ENCODE data around the gene CASP7.

The CASP7 gene

DNA sequence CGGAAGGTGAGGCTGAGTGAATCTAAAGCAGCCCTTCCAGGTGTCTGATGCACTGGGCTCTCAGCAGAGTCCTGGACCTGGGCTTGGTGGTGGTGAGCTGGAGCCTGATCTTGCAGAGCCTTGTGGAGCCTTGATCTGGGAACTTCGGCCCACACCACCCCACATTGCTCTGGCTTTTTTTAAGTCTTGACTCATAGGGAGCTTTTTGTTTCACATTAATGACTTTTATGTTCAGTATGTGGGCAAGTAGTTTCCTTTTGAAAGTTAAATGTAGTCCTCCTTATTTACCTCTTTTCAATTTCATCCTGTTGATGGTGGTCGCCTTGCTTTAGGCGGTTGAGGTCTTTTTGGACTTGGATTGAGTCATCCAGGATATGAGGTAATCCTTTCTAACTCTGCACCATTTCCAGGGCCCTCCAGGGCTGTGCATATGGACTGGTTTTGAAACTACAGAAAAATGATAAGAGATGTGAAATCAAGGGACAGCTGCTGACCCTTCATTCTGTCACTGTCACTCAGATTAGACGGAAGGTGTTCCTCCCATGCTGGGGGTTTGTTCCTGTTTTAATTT is 12.9 kb upstream of the CASP7 start:
- no peak for DNase-seq

- peak; percentile 25 for DNase-seq
These were observed 739 bp downstream of the CASP7 start for GRCh38 chr10:113680190-113681111.

DNA sequence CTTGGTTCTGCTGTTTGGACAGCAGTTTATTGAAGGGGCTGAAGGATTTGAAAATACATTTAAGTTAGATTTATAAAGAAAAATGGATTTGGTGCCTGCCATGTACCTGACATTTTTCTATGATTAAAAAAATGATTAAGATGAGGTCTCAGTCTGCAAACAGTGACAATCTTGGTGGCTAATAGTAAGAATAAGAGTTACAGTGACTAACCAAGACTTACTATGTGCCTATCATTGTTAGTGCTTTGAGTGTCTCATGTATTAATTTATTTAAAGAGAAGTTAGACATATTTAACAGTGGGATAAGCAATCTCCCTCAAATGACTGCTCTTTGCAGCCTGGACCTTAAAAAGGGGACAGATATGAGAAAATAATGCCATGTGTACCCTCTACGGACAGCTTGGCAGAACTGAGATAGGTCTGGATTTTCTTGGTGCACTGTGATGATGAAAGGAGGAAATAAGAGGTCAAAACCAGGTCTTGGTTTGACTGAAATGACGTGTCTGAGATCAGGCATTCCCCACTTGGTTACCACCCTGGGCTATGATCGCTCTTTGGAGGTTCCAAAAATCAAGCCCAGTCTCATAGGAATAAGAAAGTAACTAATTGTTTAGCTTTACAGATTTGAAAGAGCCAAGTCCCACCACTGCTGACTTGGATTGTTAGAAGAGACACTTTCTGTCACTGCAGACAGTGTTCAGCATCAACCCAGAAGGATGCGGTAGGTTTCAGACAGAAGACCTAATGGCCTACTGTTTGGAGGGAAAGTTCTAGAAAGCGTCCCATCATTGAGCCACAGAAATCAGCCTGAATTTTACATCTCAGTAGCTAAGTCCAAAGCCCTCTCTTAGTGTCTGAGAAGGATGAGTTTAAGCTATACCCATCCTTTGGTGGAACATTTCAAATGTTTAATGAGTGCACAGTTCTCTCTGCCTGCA is 2.1 kb downstream of the CASP7 start:
- DNase-seq, result no peak

DNA sequence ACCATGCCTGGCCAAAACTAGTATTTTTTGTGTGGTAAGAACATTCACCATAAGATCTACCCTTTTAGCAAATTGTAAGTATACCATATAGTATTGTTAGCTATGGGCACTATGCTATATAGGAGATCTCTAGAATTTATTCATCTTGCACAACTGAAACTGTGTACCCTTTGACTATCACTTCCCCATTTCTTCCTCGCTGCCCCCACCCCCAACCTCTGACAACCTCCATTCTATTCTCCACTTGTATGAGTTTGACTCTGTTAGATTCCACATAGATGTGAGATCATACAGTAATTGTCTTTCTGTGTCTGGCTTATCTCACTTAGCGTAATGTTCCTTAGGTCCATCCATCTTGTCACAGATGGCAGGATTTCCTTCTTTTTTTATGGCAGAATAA is 3.6 kb downstream of the CASP7 start:
- no peak for DNase-seq

GRCh38 chr10:113686028-113686427 is 6.3 kb downstream of the CASP7 start:
- no peak for DNase-seq

DNA sequence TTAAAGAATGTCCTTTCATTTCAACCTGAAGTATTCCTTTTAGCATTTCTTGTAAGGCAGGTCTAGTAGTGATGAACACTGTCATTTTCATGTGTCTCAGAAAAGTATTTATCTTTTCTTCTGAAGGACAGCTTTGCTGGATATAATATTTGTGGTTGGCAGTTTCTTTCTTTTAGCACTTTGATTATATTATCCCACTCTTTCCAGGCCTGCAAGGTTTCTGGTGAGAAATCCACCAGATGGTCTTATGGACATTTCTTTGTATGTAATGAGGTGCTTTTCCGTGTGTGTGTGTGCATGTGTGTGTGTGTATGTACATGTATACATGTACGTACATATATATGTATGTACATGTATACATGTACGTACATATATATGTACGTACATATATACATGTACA is 7.3 kb downstream of the CASP7 start:
- DNase-seq, result no peak

DNA sequence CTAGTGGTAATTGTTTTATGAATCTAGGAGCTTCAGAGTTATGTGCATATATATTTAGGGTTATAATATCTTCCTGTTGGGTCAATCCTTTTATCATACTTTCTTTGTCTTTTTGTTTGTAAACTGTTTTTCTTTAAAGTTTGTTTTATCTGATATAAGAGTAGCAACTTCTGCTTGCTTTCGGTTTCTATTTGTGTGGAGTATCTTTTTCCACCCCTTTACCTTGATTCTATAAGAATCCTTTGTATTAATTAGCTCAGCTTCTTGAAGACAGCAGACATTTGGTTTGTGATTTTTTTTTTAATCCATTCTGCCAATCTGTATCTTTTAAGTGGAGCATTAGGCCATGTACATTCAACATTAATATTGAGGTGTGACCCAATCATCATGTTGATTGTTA is 9.3 kb downstream of the CASP7 start:
- DNase-seq, result no peak

GRCh38 chr10:113689574-113689973 is 9.9 kb downstream of the CASP7 start:
- no peak for DNase-seq

GRCh38 chr10:113690749-113691148 is 11.0 kb downstream of the CASP7 start:
- DNase-seq, result no peak

- DNase-seq, result no peak
These were observed 11.7 kb downstream of the CASP7 start for GRCh38 chr10:113691381-113691780.

DNA sequence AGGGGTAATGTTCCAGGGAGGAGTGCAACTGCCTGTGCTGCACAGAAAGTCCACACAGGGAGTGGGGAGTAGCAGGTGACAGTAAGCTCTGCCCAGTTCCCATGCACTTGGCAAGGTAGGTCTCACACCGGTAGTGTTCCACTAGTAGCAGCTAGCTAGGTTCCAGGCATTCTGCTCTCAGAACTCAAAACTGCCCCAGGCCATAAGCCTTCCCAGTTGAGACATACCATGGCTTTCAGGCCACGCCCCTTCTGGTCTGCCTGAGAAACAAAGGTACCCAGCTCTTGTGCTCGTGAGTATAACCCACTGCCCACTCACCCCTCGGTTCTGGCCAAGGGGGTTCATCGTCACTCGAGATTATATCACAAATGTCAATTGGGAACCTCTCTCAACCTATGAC is 12.6 kb downstream of the CASP7 start:
- no peak for DNase-seq

- no peak for DNase-seq
These were observed 13.6 kb downstream of the CASP7 start for GRCh38 chr10:113693348-113693747.

DNA sequence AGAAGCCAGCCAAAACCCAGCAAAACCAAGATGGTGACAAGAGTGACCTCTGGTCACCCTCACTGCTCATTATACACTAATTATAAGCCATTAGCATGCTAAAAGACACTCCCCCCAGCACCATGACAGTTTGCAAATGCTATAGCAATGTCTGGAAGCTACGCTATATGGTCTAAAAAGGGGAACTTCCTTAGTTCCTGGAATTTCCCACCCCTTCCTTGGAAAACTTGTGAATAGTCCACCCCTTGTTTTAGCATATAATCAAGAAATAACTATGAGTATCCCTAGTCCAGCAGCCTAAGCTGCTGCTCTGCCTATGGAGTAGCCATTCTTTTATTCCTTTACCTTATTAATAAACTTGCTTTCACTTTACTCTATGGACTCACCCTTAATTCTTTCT is 16.0 kb downstream of the CASP7 start:
- no peak for DNase-seq

DNA sequence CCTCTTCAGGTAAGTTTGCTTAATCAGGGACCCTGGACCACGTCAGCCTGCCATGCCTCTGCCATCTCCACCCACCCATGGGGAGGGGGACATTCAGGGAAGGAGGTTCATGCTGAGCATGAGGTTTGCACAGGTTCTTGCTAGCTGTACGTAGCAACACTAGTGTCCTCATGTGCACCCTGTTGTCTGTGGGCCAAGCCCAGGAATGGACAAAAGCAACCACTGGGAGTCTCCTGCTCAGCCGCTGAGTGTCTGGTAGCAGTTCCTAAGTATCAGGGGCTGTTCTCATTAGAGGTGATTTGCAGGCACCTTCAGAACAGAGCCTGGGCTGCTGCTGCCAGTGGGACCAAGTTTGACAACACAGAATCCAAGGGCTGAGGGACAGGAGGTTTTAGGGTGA is 17.9 kb downstream of the CASP7 start:
- DNase-seq, result no peak

DNA sequence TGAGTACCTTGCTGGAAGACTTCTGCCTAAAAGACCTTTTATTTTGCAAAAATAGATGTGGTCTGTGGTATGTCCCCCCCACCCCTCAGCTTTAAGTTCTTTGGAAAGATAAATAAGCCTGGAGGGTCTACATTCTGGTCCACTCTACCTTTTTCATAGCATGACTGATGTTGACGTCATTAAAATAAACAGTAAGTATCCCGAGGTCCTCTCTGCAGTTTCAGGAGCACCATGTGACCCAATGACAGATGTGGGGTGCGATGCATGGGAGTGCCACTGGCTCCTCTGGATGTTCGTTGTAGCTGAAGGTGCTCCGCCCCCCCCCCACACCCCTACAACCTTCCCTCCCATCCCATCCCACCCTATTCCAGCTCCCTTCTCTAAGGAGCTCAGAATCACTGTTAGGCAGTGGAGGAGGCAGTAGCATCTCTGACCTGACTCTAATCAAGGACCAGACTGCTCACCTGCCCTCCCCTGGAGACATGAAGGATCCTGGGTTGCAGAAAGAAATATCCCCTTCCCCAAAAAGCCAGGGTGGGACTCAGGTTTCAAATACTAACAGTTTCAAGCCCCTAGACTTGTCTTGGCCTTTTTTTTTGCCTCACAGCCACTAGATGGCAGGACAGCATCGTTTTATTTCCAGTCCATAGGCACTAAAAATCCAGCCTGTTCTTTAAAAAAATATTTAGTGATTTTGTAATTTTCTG is 25.1 kb downstream of the CASP7 start:
- peak; percentile 13 for DNase-seq

DNA sequence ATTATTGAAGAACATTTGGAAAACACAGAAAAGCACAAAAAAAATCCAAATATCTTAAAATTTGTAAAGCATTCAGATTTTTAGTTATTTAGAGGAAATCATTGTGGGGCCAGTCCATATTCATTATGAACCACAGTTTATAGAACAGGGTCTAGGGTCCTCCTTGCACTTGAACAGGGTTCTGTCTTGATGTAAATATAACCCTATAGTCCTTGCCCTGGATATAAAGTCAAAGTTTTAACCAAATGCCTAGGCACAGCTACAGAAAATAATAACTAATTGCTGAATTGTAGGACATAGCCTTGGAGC is 25.6 kb downstream of the CASP7 start:
- DNase-seq, result no peak

- DNase-seq, result no peak
These were observed 26.9 kb downstream of the CASP7 start for GRCh38 chr10:113706623-113707022.

GRCh38 chr10:113708640-113709039 is 28.9 kb downstream of the CASP7 start:
- no peak for DNase-seq

- peak; percentile 69 for DNase-seq
These were observed 29.6 kb downstream of the CASP7 start for GRCh38 chr10:113709221-113709838.

- DNase-seq, result no peak
These were observed 31.4 kb downstream of the CASP7 start for GRCh38 chr10:113711142-113711541.

- no peak for DNase-seq
These were observed 32.3 kb downstream of the CASP7 start for GRCh38 chr10:113712024-113712423.
